GM18498 (cell line): ENCODE results near the gene RASSF4.

Source experiments
- ATAC-seq: cut with Tn5 transposase; IDR thresholded peaks from one replicate; pipeline ENCODE4 v1.9.1; 2021; ENCODE audit warnings: mild to moderate bottlenecking, moderate library complexity; ENCODE audit not compliant: unreplicated experiment

Gene RASSF4

GRCh38 chr10:44974628-44975430 is 15.2 kb downstream of the RASSF4 start:
- ATAC-seq: peak; percentile 85

- ATAC-seq: no peak
Measured at GRCh38 chr10:44975431-44976331, 16.1 kb downstream of the RASSF4 start.

GRCh38 chr10:44976352-44977198 is 17.0 kb downstream of the RASSF4 start:
- ATAC-seq: no peak

GRCh38 chr10:44977287-44978212 is 17.9 kb downstream of the RASSF4 start:
- ATAC-seq: no peak

GRCh38 chr10:44978213-44978569 is 18.6 kb downstream of the RASSF4 start:
- ATAC-seq: no peak

GRCh38 chr10:44978570-44979280 is 19.1 kb downstream of the RASSF4 start, which contains the start of gene DEPP1:
TSS of gene DEPP1 (minus strand) at chr10:44978809. CDS start at chr10:44978030, 779 bp downstream.
- ATAC-seq: no peak

- no peak for ATAC-seq
Measured at GRCh38 chr10:44979281-44980191, 19.9 kb downstream of the RASSF4 start.

- no peak for ATAC-seq
Measured at GRCh38 chr10:44980309-44981171, 20.9 kb downstream of the RASSF4 start.

- ATAC-seq: peak; percentile 55
Measured at GRCh38 chr10:44981172-44982113, 21.8 kb downstream of the RASSF4 start.

GRCh38 chr10:44982114-44982460 is 22.5 kb downstream of the RASSF4 start:
- ATAC-seq: no peak

- ATAC-seq: no peak
Measured at GRCh38 chr10:44982496-44982895, 22.9 kb downstream of the RASSF4 start.

GRCh38 chr10:44983066-44983894 is 23.7 kb downstream of the RASSF4 start:
- ATAC-seq: no peak

- ATAC-seq: no peak
Measured at GRCh38 chr10:44983895-44984278, 24.3 kb downstream of the RASSF4 start.

- ATAC-seq: no peak
Measured at GRCh38 chr10:44984671-44985101, 25.1 kb downstream of the RASSF4 start.

- ATAC-seq: no peak
Measured at GRCh38 chr10:44985175-44985681, 25.6 kb downstream of the RASSF4 start.
